HEK293 (cell line): ENCODE results near the gene GPR39.

Experiments used
- KLF16 ChIP-seq: fragments of 450-650 bp; formaldehyde crosslinking; IDR thresholded peaks from 2 replicates; pipeline ENCODE4 v1.5.1; 2017; ENCODE audit warnings: missing biosample characterization, missing genetic modification characterization
- PRDM2 ChIP-seq: fragments of 450-650 bp; formaldehyde crosslinking; IDR thresholded peaks from 2 replicates; pipeline ENCODE4 v1.5.1; 2016; ENCODE audit warnings: missing biosample characterization, missing genetic modification characterization, borderline replicate concordance
- ZNF184 ChIP-seq: fragments of 450-650 bp; IDR thresholded peaks from 2 replicates; pipeline ENCODE4 v1.5.1; 2018; ENCODE audit warnings: missing biosample characterization, mild to moderate bottlenecking, missing genetic modification characterization
- ZNF211 ChIP-seq: fragments of 450-650 bp; formaldehyde crosslinking; IDR thresholded peaks from 2 replicates; pipeline ENCODE4 v1.5.1; 2016; ENCODE audit warnings: low read depth, missing biosample characterization, missing genetic modification characterization
- ZNF280C ChIP-seq: fragments of 450-650 bp; formaldehyde crosslinking; IDR thresholded peaks from 2 replicates; pipeline ENCODE4 v1.5.1; 2016; ENCODE audit warnings: missing biosample characterization, missing genetic modification characterization
- ZNF335 ChIP-seq: fragments of 450-650 bp; formaldehyde crosslinking; conservative IDR thresholded peaks from 2 replicates; pipeline ENCODE4 v1.5.1; 2016; ENCODE audit warnings: missing biosample characterization, missing genetic modification characterization
- ZNF362 ChIP-seq: fragments of 450-650 bp; formaldehyde crosslinking; IDR thresholded peaks from 2 replicates; pipeline ENCODE4 v1.5.1; 2016; ENCODE audit warnings: missing biosample characterization, missing genetic modification characterization
- ZNF48 ChIP-seq: fragments of 450-650 bp; formaldehyde crosslinking; IDR thresholded peaks from 2 replicates; pipeline ENCODE4 v1.5.1; 2016; ENCODE audit warnings: missing biosample characterization, missing genetic modification characterization
- ZNF518A ChIP-seq: fragments of 450-650 bp; formaldehyde crosslinking; conservative IDR thresholded peaks from 2 replicates; pipeline ENCODE4 v1.5.1; 2016; ENCODE audit warnings: low read depth, missing biosample characterization, missing genetic modification characterization
- ZNF624 ChIP-seq: fragments of 450-650 bp; formaldehyde crosslinking; IDR thresholded peaks from 2 replicates; pipeline ENCODE4 v1.5.1; 2017; ENCODE audit warnings: missing biosample characterization, missing genetic modification characterization
- ZNF830 ChIP-seq: fragments of 450-650 bp; IDR thresholded peaks from 2 replicates; pipeline ENCODE4 v1.5.0; 2018; ENCODE audit warnings: missing biosample characterization, missing genetic modification characterization, low read depth, mild to moderate bottlenecking, moderate library complexity

The GPR39 gene

GRCh38 chr2:132664096-132664495, 247.5 kb downstream of the GPR39 start (continued):
- TF ChIP-seq ZNF518A (tag by site-specific recombination) (no peak), ZNF335 (tag by site-specific recombination) (no peak), KLF16 (tag by site-specific recombination) (no peak), ZNF184 (no peak), ZNF211 (no peak), ZNF624 (tag by site-specific recombination) (no peak), ZNF830 (tag by site-specific recombination) (no peak), ZNF280C (tag by site-specific recombination) (no peak), PRDM2 (tag by site-specific recombination) (no peak), ZNF362 (no peak), ZNF48 (tag by site-specific recombination) (no peak)
